IMR-90 (cell line): ENCODE data around the gene PKD1.

Experiments
- CEBPB ChIP-seq: IDR thresholded peaks from 2 replicates; pipeline ENCODE4 v1.6.1; 2012; ENCODE audit warnings: low read depth, low read length, improper control_type of control experiment
- MAFK ChIP-seq: IDR thresholded peaks from 2 replicates; pipeline ENCODE4 v1.6.1; 2012; ENCODE audit warnings: low read depth, low read length, improper control_type of control experiment
- MAZ ChIP-seq: IDR thresholded peaks from 2 replicates; pipeline ENCODE4 v1.6.1; 2012; ENCODE audit warnings: low read depth, mild to moderate bottlenecking, low read length, improper control_type of control experiment, moderate library complexity, borderline replicate concordance
- MXI1 ChIP-seq: IDR thresholded peaks from 2 replicates; pipeline ENCODE4 v1.6.1; 2012; ENCODE audit warnings: low read depth, mild to moderate bottlenecking, low read length, moderate library complexity, borderline replicate concordance
- POLR2A ChIP-seq: IDR thresholded peaks from 2 replicates; pipeline ENCODE4 v1.6.1; 2012; ENCODE audit warnings: mild to moderate bottlenecking, low read depth, low read length
- RCOR1 ChIP-seq: IDR thresholded peaks from 2 replicates; pipeline ENCODE4 v1.6.1; 2012; ENCODE audit warnings: mild to moderate bottlenecking, low read length, improper control_type of control experiment; ENCODE audit not compliant: insufficient replicate concordance
- TF ChIP-seq, protein P1 (sequence below): conservative IDR thresholded peaks from 2 replicates; pipeline ENCODE4 v1.5.1; 2012; ENCODE audit warnings: mild to moderate bottlenecking, low read depth, low read length, improper control_type of control experiment

DNA sequence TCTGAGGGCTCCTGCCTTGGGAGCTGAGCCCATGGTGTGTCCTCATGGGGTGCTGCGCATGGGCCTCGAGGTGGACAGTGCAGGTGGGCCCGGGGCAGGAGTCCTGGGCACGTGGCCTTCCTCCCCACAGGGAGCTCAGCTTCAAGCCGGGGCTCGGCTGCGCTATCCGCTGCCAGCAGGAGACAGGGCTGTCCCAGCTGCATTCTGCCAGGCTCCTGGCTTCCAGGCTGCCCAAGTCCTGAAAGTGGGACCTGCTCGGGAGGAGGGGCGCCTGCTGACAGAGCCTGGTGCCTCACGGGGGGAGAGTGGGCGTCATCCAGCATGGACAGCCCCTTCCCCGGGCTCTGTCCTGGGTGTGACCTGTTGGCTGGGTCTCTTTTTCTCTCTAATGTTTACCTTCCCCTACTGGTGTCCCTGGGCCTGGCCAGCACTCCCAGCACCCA is 27.0 kb upstream of the PKD1 start:
- no peak for TF ChIP-seq RCOR1
- TF ChIP-seq, protein P1, sequence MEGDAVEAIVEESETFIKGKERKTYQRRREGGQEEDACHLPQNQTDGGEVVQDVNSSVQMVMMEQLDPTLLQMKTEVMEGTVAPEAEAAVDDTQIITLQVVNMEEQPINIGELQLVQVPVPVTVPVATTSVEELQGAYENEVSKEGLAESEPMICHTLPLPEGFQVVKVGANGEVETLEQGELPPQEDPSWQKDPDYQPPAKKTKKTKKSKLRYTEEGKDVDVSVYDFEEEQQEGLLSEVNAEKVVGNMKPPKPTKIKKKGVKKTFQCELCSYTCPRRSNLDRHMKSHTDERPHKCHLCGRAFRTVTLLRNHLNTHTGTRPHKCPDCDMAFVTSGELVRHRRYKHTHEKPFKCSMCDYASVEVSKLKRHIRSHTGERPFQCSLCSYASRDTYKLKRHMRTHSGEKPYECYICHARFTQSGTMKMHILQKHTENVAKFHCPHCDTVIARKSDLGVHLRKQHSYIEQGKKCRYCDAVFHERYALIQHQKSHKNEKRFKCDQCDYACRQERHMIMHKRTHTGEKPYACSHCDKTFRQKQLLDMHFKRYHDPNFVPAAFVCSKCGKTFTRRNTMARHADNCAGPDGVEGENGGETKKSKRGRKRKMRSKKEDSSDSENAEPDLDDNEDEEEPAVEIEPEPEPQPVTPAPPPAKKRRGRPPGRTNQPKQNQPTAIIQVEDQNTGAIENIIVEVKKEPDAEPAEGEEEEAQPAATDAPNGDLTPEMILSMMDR: no peak
- no peak for TF ChIP-seq MAFK
- no peak for TF ChIP-seq POLR2A
- no peak for TF ChIP-seq CEBPB
- TF ChIP-seq MAZ: no peak
- no peak for TF ChIP-seq MXI1
